HG02840 (cell line): ENCODE data around the gene EPN3.

Experiments
- ATAC-seq: cut with Tn5 transposase; IDR thresholded peaks from one replicate; pipeline ENCODE4 v1.9.1; 2021; ENCODE audit warnings: mild to moderate bottlenecking, moderate library complexity, moderate number of reproducible peaks; ENCODE audit not compliant: unreplicated experiment, low FRiP score

EPN3 gene

DNA sequence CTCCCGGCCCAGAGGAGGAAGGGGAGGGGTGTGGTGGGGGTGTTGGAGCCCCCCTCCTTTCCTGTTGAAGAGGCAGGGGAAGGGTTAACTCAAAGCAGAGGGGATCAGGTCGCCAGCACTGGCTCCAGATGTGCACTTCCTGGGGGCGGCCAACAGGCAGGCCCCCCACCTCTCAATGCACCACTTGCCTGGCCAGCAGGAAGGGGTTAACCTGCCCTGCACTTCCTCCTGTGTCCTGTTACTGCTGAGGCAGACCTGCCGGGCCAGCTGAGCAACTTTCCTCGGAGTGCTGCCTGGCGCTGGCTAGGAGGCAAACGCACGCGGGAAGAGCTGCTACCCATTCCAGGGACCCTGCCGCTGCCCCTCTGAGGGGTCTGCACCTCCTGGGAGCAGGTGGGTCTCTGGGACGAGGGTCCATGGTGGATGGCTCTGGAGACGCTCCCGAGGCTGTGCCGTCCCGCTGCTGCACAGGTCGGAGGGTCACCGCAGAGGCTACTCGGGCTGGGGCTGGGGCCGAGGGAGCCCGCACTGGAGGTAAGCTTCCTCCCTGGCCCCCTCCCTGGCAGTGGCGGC lies at the start of gene EPN3:
Gene EPN3 (plus strand): TSS at position 284 of the 573 bp plus-strand sequence. CDS start 3,822 bp downstream, outside the sequence.
- ATAC-seq: no peak

DNA sequence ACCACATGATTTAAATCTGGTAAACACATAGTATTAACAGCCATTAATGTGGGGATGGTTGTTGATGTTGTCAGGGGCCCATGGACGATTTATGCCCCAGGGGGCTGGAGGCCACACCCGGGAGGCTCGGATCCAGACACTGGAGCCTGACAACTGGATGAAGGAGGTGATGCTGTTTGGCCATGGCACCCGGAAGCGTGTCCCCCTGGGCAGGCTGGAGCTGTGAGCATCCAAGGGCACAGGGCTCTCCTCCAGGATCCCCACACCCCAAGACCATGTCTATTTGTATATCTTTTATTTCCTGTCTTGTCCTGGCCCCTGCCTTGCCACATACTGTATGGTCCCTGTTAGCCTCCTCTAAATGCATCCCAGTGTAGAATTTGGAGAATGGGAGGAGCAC lies 49.3 kb upstream of the EPN3 start:
- no peak for ATAC-seq

DNA sequence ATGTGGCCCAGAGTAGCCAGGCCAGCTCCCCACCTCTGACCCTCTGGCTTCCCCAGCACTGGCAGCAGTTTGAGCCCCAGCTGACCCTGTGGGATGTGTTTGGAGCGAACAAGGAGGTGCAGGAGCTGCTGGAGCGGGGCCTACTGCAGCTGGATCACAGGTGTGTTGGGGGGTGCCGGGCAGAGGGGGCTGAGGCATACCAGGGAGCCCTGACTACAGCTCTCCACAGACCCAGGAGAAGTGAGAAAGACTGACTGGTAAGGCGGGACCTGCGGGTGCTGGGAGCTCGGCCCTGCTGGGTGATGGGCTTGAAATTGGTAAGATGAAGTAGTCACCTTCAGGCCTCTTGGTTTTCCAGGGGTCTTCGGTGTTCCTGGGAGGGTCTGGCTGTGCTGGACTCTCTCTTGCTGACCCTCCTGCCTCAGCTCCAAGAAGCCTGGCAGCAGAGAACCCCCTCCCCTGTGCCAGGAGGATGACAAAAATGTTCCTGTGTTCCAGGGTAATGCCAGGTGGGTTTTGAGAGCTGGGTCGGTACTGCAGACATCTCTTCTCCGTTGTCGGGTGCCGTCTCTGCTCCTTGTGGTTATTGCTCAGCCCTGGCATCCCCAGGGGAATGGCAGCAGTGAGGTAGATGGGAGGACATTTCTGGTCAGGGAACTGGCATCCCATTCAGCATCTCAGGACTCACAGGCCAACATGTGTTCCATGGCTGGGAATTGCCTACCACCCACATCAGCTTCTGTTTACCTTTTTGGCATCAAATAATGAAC lies 48.0 kb upstream of the EPN3 start:
- ATAC-seq: no peak

DNA sequence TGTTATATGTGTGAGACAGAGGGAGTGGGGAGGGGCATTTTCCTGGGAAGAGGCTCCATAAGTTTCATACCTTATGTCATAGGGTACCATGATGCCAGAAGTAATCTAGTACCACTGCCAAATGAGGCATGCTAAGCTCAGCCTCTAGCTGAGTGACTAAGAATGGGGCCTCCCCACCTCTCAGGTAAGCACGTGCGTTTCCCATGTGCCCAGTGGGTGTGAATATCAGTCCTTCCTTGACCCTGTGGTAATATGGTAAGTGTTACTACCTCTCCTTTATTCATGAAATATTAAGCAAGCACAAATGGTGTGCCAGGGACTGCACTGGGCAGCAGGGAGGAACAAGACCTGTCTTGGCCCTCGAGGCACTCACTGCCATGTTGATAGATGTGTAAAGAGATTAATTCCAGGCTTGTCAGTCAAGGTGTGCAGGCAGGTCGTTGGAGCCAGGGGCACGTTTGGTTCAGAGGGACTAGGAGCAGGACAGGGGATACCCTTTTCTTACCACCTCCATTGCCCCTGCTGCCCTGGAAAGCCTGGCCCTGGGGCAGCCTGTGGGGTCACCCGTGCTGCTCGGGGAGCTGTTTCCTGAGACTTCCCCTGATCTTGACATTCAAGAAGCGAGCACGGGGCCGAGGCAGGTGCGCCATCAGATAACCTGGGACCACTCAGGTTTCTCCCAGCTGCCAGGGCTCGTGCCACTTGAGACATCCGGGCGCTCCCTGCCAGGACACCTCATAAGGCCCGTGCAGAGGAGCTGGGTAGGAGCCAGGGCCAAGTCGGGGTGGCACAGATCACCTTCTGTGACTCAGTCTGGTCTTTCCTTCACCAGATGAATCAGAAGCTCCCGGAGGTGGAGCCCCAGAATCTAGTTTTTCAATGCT lies 45.1 kb upstream of the EPN3 start:
- no peak for ATAC-seq

DNA sequence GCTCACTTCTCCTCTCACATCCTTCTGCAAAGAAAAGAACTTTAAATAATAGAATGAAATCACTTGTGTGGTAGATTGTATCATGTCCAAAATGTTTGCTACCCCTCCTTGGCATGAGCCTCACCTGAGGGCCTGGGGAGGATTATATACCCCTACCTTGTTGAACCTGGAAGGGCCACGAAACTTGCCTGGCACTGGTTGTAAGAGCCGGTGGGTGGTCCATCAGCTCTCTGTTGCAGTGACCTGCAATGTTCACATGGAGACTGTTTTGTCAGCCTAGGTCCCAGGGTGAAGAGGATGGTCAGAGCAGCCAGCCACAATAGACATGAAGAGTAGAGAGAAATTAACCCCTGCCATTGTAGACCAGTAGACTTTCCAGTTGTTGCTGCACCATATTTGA lies 43.7 kb upstream of the EPN3 start:
- ATAC-seq: no peak

DNA sequence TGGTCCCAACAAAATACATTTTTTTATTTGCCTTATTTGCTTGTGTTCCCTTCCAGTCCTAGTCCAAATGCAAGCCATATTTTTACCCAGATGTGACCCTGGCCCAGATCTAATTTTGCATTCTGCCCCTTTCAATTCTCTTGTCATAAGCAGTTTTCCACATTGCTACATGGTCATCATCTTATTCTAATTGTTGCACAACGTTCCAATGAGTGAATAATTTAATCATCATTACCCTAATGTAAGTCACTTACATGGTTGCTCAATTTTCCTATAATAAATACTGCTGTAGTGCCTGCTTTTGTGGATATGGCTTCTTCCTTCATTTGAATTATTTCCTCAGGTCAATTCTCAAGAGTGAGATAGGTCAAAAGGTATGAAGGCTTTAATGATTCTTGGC lies 41.0 kb upstream of the EPN3 start:
- no peak for ATAC-seq

DNA sequence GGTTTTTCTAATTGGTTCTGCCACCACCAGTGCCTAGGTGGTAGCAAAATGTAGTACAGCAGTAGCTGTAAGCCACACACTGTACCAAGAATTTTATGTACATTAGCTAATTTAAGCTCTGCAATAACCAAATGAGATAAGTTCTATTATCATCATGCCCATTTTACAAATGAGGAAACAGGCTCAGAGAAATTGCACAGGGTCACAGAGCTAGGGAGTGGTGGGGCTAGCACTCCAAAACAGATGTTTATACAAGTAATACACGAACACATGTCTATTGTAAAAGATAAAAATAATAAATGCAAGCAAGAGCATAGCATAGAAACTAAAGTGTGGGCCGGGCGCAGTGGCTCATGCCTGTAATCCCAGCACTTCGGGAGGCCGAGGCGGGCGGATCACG lies 40.3 kb upstream of the EPN3 start:
- ATAC-seq: no peak

DNA sequence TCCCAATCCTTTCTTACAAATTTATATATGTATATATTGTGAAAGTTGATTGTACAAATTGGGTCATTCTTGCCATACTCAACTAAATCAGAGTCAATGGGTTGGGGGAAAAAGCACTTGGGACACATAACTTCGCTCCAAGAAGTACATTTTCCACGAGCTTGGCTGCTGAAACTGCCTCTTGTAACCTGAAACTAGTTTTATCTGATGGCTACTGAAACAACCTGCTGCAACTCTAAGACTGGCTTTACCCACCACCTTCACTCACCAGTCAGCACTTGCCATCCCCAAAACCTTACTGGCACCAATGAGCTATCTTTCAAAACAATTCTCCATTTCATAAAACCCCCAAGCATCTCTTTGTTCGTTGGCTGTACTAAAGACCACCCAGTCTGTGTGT lies 38.8 kb upstream of the EPN3 start:
- no peak for ATAC-seq

DNA sequence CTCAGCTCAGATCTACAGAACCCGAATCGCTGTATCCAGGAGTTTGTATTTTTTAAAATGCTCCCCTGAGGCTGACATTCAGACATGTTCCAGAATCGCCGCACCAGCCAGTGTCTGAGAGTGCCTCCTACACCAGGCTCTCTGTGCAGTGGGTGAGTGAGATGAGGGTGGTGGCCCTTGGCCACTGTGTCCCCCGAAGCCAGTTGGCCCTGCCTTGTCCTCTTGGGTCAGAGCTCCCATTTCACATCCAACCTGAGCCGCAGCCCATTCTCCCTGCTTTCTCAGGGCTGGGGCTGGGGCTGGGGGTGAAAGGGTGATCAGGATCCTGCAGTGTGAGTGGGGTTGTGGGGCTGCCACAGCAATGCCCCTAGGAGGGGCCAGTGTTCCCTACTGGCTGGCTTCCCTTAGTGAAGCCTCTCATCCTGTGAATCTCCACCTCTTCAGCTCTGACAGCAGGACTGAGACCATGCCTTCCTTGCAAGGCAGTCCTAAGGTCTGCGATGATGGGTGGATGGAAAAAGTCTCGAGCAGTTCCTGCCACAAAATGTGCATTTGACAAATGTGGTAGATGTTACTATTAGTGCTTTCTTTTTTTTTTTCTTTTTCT lies 37.2 kb upstream of the EPN3 start:
- ATAC-seq: no peak

DNA sequence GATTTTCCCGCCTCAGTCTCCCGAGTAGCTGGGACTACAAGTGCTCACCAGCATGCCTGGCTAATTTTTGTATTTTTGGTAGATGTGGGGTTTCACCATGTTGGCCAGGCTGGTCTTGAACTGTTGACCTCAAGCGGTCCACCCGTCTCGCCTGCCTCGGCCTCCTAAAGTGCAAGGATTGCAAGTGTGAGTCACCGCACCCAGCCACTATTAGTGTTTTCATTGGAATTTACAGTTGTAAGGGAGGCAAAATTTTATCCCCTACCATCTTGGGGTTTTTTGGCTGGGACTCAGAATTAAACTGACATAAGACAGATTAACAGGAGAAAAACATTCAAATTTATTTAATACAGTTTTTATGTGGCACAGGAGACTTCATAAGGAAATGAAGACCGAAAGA lies 36.6 kb upstream of the EPN3 start:
- ATAC-seq: no peak

DNA sequence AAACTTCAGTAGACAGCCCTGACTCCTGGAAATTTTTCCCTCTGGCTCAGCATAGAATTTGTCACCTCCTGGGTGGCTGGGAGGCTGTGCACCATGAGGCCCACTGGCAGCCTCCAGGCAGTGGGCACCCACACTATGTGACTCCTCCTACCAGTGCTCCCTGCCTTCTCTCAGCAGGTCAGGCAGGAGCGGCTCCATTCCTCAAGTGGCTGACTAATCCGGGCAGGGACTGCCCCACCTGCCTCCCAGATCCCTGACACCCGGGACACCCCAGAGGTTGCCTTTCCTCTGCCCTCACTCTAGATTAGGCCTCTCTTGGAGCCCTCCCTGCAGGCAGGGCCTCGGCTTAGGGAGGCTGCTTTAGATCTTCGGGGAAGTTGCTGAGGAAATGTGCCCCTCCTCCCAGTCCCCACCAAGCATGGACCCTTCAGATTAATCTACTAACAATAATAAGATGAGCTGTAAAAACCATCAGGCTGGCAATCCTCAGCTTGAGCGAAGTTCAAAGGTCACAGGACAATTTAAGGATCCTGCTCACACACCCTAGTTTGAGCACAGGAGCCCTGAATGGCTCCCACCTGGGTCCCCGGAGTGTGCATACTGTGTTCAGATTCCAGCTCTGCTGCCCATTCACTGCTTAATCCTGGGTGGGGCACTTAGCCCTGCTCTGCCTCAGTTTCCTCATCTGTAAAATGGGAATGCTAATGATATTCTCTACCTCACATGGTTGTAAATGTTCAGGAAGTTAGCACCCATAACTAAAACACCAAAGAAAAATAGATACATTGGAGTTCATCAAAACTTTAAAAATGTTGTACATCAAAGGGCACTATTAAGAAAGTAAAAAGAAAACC lies 34.3 kb upstream of the EPN3 start:
- ATAC-seq: no peak

DNA sequence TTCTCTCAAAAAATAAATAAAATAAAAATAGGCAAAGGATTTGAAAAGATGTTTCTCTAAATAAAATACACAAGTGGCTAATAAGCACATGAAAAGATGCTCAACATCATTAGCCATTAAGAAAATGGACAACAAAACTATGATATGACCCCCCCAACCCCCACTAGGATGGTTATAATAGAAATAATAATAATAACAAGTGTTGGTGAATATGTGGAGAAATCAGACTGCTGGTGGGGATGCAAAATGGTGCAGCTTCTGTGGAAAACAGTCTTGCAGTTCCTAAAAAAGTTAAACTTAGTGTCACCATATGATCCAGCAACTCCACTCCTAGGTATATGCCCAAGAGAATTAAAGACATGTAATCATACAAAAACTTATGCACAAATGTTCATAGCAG lies 33.3 kb upstream of the EPN3 start:
- no peak for ATAC-seq

DNA sequence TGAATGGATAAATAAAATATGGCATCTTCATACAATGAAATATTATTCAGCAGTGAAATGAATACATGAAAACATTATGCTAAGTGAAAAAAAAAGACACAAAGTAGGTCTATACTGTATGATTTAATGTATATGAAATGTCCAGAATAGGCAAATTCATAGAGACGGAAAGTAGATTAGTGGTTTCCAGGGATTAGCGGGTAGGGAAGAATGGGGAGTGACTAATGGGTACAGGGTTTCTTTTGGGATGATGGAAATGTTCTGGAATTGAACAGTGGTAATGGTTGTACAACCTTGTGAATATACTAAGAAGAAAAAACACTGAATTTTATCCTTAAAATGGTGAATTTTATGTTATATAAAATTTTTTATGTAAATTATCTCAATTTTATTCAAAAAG lies 32.8 kb upstream of the EPN3 start:
- ATAC-seq: no peak

DNA sequence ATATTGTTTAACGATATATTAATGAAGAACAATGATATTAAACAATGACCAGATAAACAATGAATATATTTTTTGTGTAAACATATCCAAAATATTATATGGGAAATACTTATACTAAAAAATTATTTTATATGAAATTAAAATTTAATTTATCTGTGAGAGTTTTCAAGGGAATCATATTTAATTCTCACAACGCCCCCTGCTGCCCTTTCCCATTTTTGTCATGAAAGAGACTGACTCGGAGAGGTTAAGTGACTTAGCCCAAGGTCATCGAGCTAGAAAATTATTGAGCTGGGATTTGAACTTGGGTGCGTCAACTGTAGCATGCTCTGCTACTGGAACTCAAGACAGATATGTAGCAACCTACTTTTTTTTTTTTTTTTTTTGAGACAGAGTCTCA lies 31.5 kb upstream of the EPN3 start:
- ATAC-seq: no peak

DNA sequence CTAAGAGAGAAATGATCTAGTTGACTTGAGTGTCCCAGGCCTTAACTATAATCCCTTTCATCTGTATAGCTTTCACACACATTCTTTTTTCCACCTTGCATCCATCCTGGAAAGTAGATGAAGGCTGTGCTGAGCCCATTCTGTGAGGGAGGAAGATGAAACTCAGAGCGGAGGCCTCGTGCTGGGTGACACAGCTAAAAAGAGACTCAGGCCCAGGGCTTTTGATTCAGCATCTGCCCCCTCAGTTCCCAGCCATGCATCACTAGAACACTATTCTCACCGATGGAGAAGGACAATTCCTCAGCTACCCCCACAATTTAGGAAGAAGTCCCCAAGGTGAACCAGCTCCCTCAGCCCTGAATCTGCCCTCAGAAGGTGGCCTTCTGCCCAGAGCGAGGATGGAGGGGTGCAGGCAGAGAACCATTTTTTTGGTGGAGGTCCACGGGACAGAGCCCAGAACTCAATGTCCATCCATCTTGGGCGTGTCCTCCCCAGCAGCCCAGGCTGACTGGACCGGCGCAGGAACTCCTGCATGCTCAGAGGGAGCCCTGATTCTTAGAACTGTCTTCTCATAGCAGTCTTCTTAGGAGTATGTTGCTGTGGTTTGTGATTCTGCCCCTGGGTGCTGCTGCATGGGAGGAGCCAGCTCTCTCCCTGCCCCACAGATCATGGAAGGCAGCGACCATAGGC lies 30.1 kb upstream of the EPN3 start:
- ATAC-seq: no peak

DNA sequence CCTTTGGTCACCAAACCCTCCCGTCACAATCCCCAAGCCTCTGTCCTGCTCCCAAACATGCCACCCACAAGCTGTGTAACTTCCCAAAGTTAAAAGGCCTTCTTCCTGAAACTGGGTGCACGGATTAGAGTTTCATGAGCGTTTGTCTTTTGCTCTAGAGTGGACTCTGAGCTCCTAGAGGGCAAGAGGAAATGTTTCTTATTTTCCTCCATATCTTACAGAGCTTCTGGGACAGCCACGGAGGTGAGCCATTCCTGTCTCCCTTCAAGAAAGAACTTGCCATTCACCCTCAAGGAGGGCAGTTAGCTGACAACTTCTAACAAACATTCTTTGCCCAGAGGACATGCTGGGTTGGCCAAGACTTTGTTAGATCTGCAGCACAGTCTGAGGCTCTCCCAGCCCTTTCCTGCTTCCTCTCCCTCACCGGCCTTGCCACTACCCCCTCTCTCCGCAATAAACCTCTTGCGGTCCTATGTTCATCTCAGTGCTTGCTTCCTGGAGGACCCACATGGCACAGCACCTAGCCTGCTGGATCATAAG lies 26.9 kb upstream of the EPN3 start:
- no peak for ATAC-seq

DNA sequence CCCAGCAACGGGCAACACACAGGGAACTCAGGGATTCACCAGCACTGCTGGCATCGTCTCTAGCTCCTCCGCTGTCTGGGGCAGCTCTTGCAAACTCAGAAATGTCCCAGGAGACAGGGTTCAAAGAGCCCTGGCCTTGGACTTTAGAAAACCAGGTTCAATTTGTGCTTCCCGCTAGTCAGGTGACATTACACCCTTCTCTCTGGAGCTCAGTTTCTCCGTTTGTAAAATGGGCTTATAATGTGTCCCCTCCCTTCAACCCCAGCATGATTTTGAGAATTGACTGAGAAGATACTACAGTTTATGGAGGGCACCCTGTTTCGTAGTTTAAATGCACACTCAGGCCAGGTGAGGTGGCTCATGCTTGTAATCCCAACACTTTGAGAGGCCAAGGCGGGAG lies 26.2 kb upstream of the EPN3 start:
- ATAC-seq: no peak

DNA sequence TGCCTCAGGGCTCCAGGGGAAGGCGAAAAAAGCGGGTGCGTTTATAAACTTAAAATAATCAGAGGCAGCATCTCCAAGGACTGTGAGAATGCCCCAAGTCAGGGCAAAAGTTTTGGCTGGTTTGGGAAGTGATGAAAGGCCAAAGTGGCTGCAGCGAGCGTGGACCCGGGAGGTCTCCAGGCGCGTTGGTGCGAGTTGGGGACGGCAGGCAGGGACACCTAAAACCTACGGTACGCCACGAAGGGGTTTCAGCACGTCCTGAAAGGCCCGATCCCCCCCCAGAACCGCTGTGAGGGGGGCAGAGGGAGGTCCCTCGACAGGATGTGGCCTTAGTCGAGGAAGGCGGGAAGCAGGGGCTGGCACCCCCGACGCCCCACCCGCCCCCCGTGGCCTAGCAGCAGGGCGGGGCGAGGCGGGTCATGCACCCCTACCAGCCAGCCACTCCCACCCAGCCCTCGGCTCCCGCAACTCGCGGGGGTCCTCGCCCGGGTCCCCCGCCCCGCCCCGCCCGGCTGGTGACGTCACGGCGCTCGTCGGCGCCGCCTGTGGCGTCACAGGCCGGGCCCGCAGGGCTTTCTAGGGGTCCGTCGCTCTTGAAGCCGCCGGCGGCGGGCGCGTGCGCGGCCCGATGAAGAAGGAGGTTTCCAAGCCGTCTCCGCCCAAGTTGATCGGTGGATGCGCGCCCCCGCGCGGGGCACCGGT lies 24.5 kb upstream of the EPN3 start, which contains the start of gene MYCBPAP:
Gene MYCBPAP (plus strand): TSS at position 569 of the 702 bp plus-strand sequence. CDS start 236 bp downstream, outside the sequence.
- no peak for ATAC-seq
